ENCODE measurements around the gene STRC. TPM values are rescaled to one million over a fixed set of nuclear protein-coding genes. Genes with fewer than 3 reads are reported as not detected.
"Not testable (repeated sequence)": the region's sequence is repeated elsewhere in the genome, so short reads cannot be mapped to it uniquely, and the experiment has no call there.

Gene STRC
- total RNA-seq = 1 to 10 TPM; 1.1 to 1.2 TPM

GRCh38 chr15:43618700-43619099, at the start of gene STRC:
TSS of gene STRC (minus strand) at chr15:43618800. CDS start at chr15:43618722, 78 bp downstream.
- H3K27me3 ChIP-seq (replicated peaks; ENCODE audit: insufficient read depth); H3K36me3 ChIP-seq; H3K4me3 ChIP-seq; H3K4me1 ChIP-seq (ENCODE audit: control insufficient read depth in 1 of 2, low read depth in 2 of 2); DNase-seq (ENCODE audit: low spot score); ATAC-seq (ENCODE audit: insufficient number of reproducible peaks, low FRiP score, low read depth); H3K27ac ChIP-seq; H3K9me3 ChIP-seq: not testable (repeated sequence)

- not testable (repeated sequence) for H3K9me3 ChIP-seq; H3K4me1 ChIP-seq (ENCODE audit: control insufficient read depth in 1 of 2, low read depth in 2 of 2); H3K27me3 ChIP-seq (replicated peaks; ENCODE audit: insufficient read depth); H3K27ac ChIP-seq; ATAC-seq (ENCODE audit: insufficient number of reproducible peaks, low FRiP score, low read depth); H3K36me3 ChIP-seq; H3K4me3 ChIP-seq; DNase-seq (ENCODE audit: low spot score)
Measured at GRCh38 chr15:43666177-43666576, 47.6 kb upstream of the STRC start.

- H3K27ac ChIP-seq; H3K36me3 ChIP-seq; H3K9me3 ChIP-seq; DNase-seq (ENCODE audit: low spot score); H3K27me3 ChIP-seq (replicated peaks; ENCODE audit: insufficient read depth); H3K4me3 ChIP-seq; ATAC-seq (ENCODE audit: insufficient number of reproducible peaks, low FRiP score, low read depth); H3K4me1 ChIP-seq (ENCODE audit: control insufficient read depth in 1 of 2, low read depth in 2 of 2): not testable (repeated sequence)
Measured at GRCh38 chr15:43663333-43663732, 44.7 kb upstream of the STRC start.

- H3K27ac ChIP-seq; H3K9me3 ChIP-seq; DNase-seq (ENCODE audit: low spot score); H3K27me3 ChIP-seq (replicated peaks; ENCODE audit: insufficient read depth); H3K36me3 ChIP-seq; H3K4me3 ChIP-seq; ATAC-seq (ENCODE audit: insufficient number of reproducible peaks, low FRiP score, low read depth); H3K4me1 ChIP-seq (ENCODE audit: control insufficient read depth in 1 of 2, low read depth in 2 of 2): not testable (repeated sequence)
Measured at GRCh38 chr15:43662293-43662692, 43.7 kb upstream of the STRC start.

- DNase-seq (ENCODE audit: low spot score); ATAC-seq (ENCODE audit: insufficient number of reproducible peaks, low FRiP score, low read depth); H3K36me3 ChIP-seq; H3K9me3 ChIP-seq; H3K4me1 ChIP-seq (ENCODE audit: control insufficient read depth in 1 of 2, low read depth in 2 of 2); H3K27ac ChIP-seq; H3K4me3 ChIP-seq; H3K27me3 ChIP-seq (replicated peaks; ENCODE audit: insufficient read depth): not testable (repeated sequence)
Measured at GRCh38 chr15:43659727-43660126, 41.1 kb upstream of the STRC start.

- H3K27ac ChIP-seq; H3K27me3 ChIP-seq (replicated peaks; ENCODE audit: insufficient read depth); DNase-seq (ENCODE audit: low spot score): not testable (repeated sequence)
Measured at GRCh38 chr15:43649430-43649926, 30.9 kb upstream of the STRC start.

GRCh38 chr15:43648649-43649429, 30.2 kb upstream of the STRC start, which contains the start of gene CATSPER2:
TSS of gene CATSPER2 (minus strand) at chr15:43648844. CDS start at chr15:43648061, 783 bp downstream.
- no peaks in the 10 kb centered on the region for H3K27me3 ChIP-seq (replicated peaks; ENCODE audit: insufficient read depth)
- ATAC-seq (ENCODE audit: insufficient number of reproducible peaks, low FRiP score, low read depth) = no peak
- H3K4me1 ChIP-seq (ENCODE audit: control insufficient read depth in 1 of 2, low read depth in 2 of 2) = no peaks in the 10 kb centered on the region
- TF ChIP-seq CTCF (IDR thresholded peaks at IDR 0.05) = no peak
- H3K27ac ChIP-seq = no peak within 1 kb of the TSS
- no peak for DNase-seq (ENCODE audit: low spot score)
- no peaks in the 10 kb centered on the region for H3K9me3 ChIP-seq
- H3K36me3 ChIP-seq = no peaks in the 10 kb centered on the region
- H3K4me3 ChIP-seq = no peak within 1 kb of the TSS

More at GRCh38 chr15:43649430-43649926, 30.9 kb upstream of the STRC start:
- ATAC-seq (ENCODE audit: insufficient number of reproducible peaks, low FRiP score, low read depth); H3K36me3 ChIP-seq; H3K9me3 ChIP-seq; H3K4me1 ChIP-seq (ENCODE audit: control insufficient read depth in 1 of 2, low read depth in 2 of 2); H3K4me3 ChIP-seq: not testable (repeated sequence)

- not testable (repeated sequence) for H3K36me3 ChIP-seq; H3K4me3 ChIP-seq; H3K9me3 ChIP-seq; H3K27ac ChIP-seq; H3K4me1 ChIP-seq (ENCODE audit: control insufficient read depth in 1 of 2, low read depth in 2 of 2); DNase-seq (ENCODE audit: low spot score); H3K27me3 ChIP-seq (replicated peaks; ENCODE audit: insufficient read depth); ATAC-seq (ENCODE audit: insufficient number of reproducible peaks, low FRiP score, low read depth)
Measured at GRCh38 chr15:43638464-43639204, 20.0 kb upstream of the STRC start.

GRCh38 chr15:43626937-43627336, 8.3 kb upstream of the STRC start:
- not testable (repeated sequence) for H3K27ac ChIP-seq; DNase-seq (ENCODE audit: low spot score); H3K27me3 ChIP-seq (replicated peaks; ENCODE audit: insufficient read depth); H3K4me1 ChIP-seq (ENCODE audit: control insufficient read depth in 1 of 2, low read depth in 2 of 2); H3K4me3 ChIP-seq; H3K9me3 ChIP-seq; H3K36me3 ChIP-seq; ATAC-seq (ENCODE audit: insufficient number of reproducible peaks, low FRiP score, low read depth)
